ENCODE results near the gene UBE3C. TPM values are rescaled to one million over a fixed set of nuclear protein-coding genes. Genes with fewer than 3 reads are reported as not detected.

UBE3C gene
- total RNA-seq, 5 donors from 2014 or later (not counting 1 experiment from before 2014, with no cell fraction given) = 50.1 to 56.8 (median 55.1) TPM

DNA sequence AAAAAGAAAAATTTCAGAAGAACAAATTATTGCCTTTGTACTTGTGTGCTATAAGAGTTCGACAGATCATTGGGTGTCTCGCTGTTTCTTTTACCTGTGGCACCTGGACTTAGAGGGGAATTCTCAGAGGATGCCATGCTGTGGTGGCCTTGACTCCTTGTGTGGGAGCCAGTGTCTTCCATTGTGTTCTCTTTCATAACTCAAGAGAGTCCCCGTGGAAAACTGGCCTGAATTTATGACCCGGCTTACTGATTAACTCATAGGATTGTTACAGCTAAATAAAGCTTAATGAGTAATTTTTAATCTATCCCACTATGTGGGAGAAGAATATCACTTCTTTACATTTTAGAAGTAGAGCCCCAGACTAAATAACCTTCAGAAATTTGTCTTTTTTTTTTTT is 54.5 kb downstream of the UBE3C start:
- H3K4me3 Mint-ChIP-seq = no peak overlapping the region
- Histone ChIP-seq H3K4me1 (ENCODE audit: control insufficient read depth in 1 of 2, extremely low read depth in 1 of 2, insufficient read depth in 2 of 2, low read length in 2 of 2) (no peaks in the 10 kb centered on the region), H3K36me3 (ENCODE audit: control insufficient read depth in 2 of 2, extremely low read depth in 1 of 2, insufficient read depth in 1 of 2, low read length in 1 of 2) (peaks cover 8 to 65% of the 10 kb centered on the region in 2 donors), H3K27me3 (replicated peaks in 1 of 2; ENCODE audit: control insufficient read depth in 2 of 2, extremely low read depth in 1 of 2, insufficient read depth in 2 of 2, low read length in 1 of 2) (no peaks in the 10 kb centered on the region), H3K4me3 (ENCODE audit: control insufficient read depth in 1 of 2, extremely low read depth in 1 of 2, low read length in 1 of 2) (no peak overlapping the region), H3K9me3 (no peaks in the 10 kb centered on the region), H3K27ac (ENCODE audit: low read length) (no peak overlapping the region)
- no peaks in the 10 kb centered on the region for H3K27me3 Mint-ChIP-seq
- no peaks in the 10 kb centered on the region for H3K9me3 Mint-ChIP-seq
- DNase-seq = no peak
- H3K36me3 Mint-ChIP-seq = peaks cover 54% of the 10 kb centered on the region
- no peaks in the 10 kb centered on the region for H3K4me1 Mint-ChIP-seq
- ChIA-PET CTCF (no interaction called here), POLR2A (no interaction called here)
- ATAC-seq (replicated peaks in 1 of 4) = no peak
- no CpG with 5 or more reads among the region's 4 CpGs for whole genome bisulfite sequencing (ENCODE audit: insufficient coverage)
- no peak overlapping the region for H3K27ac Mint-ChIP-seq

DNA sequence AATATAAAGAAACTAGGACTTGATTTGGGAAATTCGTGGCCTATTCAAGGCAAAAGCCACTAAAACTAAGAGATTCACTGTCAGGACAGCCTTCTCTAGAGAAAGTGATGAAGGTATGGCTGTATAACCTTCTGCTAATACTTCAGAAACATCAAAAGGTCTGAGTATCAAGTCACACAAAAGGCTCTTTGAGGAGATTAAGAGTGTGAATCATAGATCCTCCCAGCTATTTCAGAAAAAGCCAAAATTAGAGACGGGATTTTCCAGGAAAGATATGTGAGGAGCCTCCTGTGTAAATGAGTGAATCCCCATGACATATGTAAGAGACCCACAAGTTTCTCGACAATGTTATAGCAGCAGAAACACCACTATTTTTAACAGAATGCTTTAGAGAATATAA is 56.2 kb downstream of the UBE3C start:
- Mint-ChIP-seq H3K27me3 (no peaks in the 10 kb centered on the region), H3K36me3 (peaks cover 49% of the 10 kb centered on the region), H3K4me1 (no peaks in the 10 kb centered on the region), H3K9me3 (no peaks in the 10 kb centered on the region), H3K4me3 (no peak overlapping the region), H3K27ac (no peak overlapping the region)
- ChIA-PET CTCF (no interaction called here), POLR2A (no interaction called here)
- Histone ChIP-seq H3K9me3 (no peaks in the 10 kb centered on the region), H3K36me3 (ENCODE audit: control insufficient read depth in 2 of 2, extremely low read depth in 1 of 2, insufficient read depth in 1 of 2, low read length in 1 of 2) (peaks cover 1 to 51% of the 10 kb centered on the region in 2 donors), H3K4me1 (ENCODE audit: control insufficient read depth in 1 of 2, extremely low read depth in 1 of 2, insufficient read depth in 2 of 2, low read length in 2 of 2) (no peaks in the 10 kb centered on the region), H3K4me3 (ENCODE audit: control insufficient read depth in 1 of 2, extremely low read depth in 1 of 2, low read length in 1 of 2) (no peak overlapping the region), H3K27ac (ENCODE audit: low read length) (no peak overlapping the region), H3K27me3 (replicated peaks in 1 of 2; ENCODE audit: control insufficient read depth in 2 of 2, extremely low read depth in 1 of 2, insufficient read depth in 2 of 2, low read length in 1 of 2) (no peaks in the 10 kb centered on the region)
- DNase-seq (no peak), ATAC-seq (replicated peaks in 1 of 4) (no peak)
- no CpG with 5 or more reads among the region's 3 CpGs for WGBS (ENCODE audit: insufficient coverage)

DNA sequence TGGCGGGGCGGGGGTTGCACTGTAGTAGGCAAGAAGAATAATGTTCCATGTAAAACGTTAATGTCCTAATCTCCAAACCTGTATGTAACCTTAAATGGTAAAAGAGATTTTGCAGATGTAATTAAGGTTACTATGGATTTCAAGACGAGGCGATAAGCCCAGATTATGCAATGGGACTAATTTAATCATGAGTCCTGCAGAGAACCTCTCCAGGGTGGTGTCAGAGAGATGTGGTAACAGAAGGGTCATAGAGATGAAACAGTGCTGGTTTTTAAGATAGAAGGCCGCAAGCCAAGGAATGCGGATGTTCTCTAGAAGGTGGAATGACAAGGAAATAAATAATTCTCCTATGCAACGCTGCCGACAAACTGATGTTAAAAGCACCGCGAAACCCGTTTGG is 57.1 kb downstream of the UBE3C start:
- Mint-ChIP-seq H3K27me3 (no peaks in the 10 kb centered on the region), H3K36me3 (peaks cover 40% of the 10 kb centered on the region), H3K27ac (no peak overlapping the region), H3K9me3 (no peaks in the 10 kb centered on the region), H3K4me1 (no peaks in the 10 kb centered on the region), H3K4me3 (no peak overlapping the region)
- no peak overlapping the region for H3K4me3 ChIP-seq (ENCODE audit: control insufficient read depth in 1 of 2, extremely low read depth in 1 of 2, low read length in 1 of 2)
- no peaks in the 10 kb centered on the region for H3K9me3 ChIP-seq
- ChIA-PET CTCF (no interaction called here), POLR2A (no interaction called here)
- H3K36me3 ChIP-seq (ENCODE audit: control insufficient read depth in 2 of 2, extremely low read depth in 1 of 2, insufficient read depth in 1 of 2, low read length in 1 of 2) = peaks cover 0 to 41% of the 10 kb centered on the region in 2 donors
- no peak for DNase-seq
- 96% methylated on average over 4 of the region's 12 CpGs for WGBS (ENCODE audit: insufficient coverage)
- no peaks in the 10 kb centered on the region for H3K4me1 ChIP-seq (ENCODE audit: control insufficient read depth in 1 of 2, extremely low read depth in 1 of 2, insufficient read depth in 2 of 2, low read length in 2 of 2)
- no peak overlapping the region for H3K27ac ChIP-seq (ENCODE audit: low read length)
- no peak for ATAC-seq (replicated peaks in 1 of 4)
- H3K27me3 ChIP-seq (replicated peaks in 1 of 2; ENCODE audit: control insufficient read depth in 2 of 2, extremely low read depth in 1 of 2, insufficient read depth in 2 of 2, low read length in 1 of 2) = no peaks in the 10 kb centered on the region

DNA sequence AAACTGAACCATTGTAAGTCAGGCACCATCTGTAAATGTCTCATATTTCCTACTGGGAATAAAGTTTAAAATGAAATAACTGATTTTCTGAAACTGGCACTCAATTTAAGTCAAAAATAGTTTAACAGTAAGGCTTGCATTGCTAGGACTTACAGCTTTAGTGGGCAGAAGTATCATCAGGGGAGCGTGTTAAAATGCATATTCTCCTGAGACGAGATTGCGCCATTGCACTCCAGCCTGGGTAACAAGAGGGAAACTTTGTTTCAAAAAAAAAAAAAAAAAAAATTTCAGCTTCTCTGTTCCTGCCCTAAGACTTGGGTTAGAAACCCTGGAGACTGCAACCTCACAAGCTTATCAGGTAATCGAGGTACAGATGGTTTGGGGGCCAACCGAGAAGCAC is 65.4 kb downstream of the UBE3C start:
- peaks cover 0 to 2% (median 0%) of the 10 kb centered on the region in 3 donors for H3K4me1 Mint-ChIP-seq
- 93% methylated on average over 3 of the region's 5 CpGs for WGBS (ENCODE audit: insufficient coverage)
- no peak for ATAC-seq (replicated peaks in 1 of 4)
- Histone ChIP-seq H3K9me3 (no peaks in the 10 kb centered on the region), H3K27me3 (replicated peaks in 1 of 2; ENCODE audit: control insufficient read depth in 2 of 2, extremely low read depth in 1 of 2, insufficient read depth in 2 of 2, low read length in 1 of 2) (no peaks in the 10 kb centered on the region), H3K36me3 (ENCODE audit: control insufficient read depth in 2 of 2, extremely low read depth in 1 of 2, insufficient read depth in 1 of 2, low read length in 1 of 2) (peaks cover 7 to 54% of the 10 kb centered on the region in 2 donors), H3K4me1 (ENCODE audit: control insufficient read depth in 1 of 2, extremely low read depth in 1 of 2, insufficient read depth in 2 of 2, low read length in 2 of 2) (no peaks in the 10 kb centered on the region), H3K27ac (ENCODE audit: low read length) (no peak overlapping the region), H3K4me3 (ENCODE audit: control insufficient read depth in 1 of 2, extremely low read depth in 1 of 2, low read length in 1 of 2) (no peak overlapping the region)
- H3K27me3 Mint-ChIP-seq = no peaks in the 10 kb centered on the region
- peaks cover 36% of the 10 kb centered on the region for H3K36me3 Mint-ChIP-seq
- no peak for DNase-seq
- H3K4me3 Mint-ChIP-seq = no peak overlapping the region
- no peaks in the 10 kb centered on the region for H3K9me3 Mint-ChIP-seq
- POLR2A ChIA-PET = no interaction called here
- H3K27ac Mint-ChIP-seq = no peak overlapping the region
- CTCF ChIA-PET = interaction anchor here in 1 of 2 donors (0.7 kb wide), 1 partner anchor 22 kb away, joined by 6 read pairs; no protein-coding TSS in a partner anchor

DNA sequence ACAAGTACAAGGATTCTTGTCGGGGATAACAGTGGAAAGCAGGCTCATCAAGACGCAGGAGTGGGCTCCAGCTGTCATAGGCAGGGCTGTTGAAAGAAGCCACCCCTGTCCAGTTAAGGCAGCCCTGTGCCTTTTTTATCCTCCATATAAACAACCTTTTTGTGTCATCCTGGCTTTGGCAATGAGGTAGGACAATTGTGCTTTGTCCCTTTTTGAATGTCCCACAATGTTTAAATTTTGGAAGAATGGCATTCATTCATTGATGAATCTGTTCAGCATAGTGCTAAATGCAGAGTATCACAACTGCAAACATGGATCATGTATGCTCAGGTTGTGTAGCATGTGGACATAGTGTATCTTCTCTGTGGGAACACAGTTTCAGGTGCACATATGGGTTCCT is 66.7 kb downstream of the UBE3C start:
- peaks cover 0 to 2% (median 0%) of the 10 kb centered on the region in 3 donors for H3K4me1 Mint-ChIP-seq
- Histone ChIP-seq H3K4me1 (ENCODE audit: control insufficient read depth in 1 of 2, extremely low read depth in 1 of 2, insufficient read depth in 2 of 2, low read length in 2 of 2) (no peaks in the 10 kb centered on the region), H3K36me3 (ENCODE audit: control insufficient read depth in 2 of 2, extremely low read depth in 1 of 2, insufficient read depth in 1 of 2, low read length in 1 of 2) (peaks cover 7 to 60% of the 10 kb centered on the region in 2 donors), H3K27ac (ENCODE audit: low read length) (no peak overlapping the region), H3K9me3 (no peaks in the 10 kb centered on the region), H3K4me3 (ENCODE audit: control insufficient read depth in 1 of 2, extremely low read depth in 1 of 2, low read length in 1 of 2) (no peak overlapping the region), H3K27me3 (replicated peaks in 1 of 2; ENCODE audit: control insufficient read depth in 2 of 2, extremely low read depth in 1 of 2, insufficient read depth in 2 of 2, low read length in 1 of 2) (no peaks in the 10 kb centered on the region)
- H3K36me3 Mint-ChIP-seq = peaks cover 41% of the 10 kb centered on the region
- 92% methylated on average over 2 of the region's 2 CpGs for WGBS (ENCODE audit: insufficient coverage)
- H3K27ac Mint-ChIP-seq = no peak overlapping the region
- POLR2A ChIA-PET = no interaction called here
- no peaks in the 10 kb centered on the region for H3K27me3 Mint-ChIP-seq
- CTCF ChIA-PET = no interaction called here
- ATAC-seq (replicated peaks in 1 of 4) = no peak
- no peak for DNase-seq
- no peaks in the 10 kb centered on the region for H3K9me3 Mint-ChIP-seq
- no peak overlapping the region for H3K4me3 Mint-ChIP-seq

DNA sequence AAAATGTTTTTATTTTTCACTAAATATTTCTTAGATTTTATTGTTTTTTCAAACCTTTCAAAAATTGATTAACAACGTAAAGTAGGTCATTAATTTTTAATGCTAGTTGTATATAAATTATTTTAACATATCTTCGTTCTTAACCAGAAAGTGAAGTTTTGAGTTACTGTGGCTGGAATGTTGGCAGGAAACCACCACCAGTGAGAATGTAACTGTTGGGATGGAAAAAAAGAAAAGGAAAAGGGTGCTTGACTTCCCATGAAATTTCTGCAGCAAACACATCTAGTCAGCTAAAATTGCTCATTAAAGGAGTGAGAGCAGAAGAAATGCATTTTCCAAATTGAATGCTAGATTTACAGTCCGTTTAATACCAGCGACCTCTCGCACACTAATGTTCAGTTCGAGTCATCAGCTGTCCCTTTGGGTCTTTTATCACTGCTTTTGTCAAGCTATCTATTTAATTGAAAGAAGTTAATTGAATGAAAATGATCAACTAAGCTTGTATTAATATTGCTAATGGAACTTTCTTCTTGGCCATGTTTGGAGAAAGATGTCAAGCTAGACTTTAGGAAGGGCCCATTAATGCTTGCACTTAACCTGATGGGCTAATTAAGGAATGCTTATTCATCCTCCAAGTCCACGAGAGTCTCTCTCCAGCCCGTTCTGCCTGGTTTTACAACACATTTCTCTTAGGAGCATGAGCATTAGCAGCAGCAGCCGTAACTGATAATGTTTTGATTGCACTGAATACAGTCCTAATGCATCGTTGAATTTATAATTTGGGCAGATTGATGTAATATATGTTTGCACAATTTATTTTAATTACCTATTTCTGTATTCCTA is 70.1 kb downstream of the UBE3C start:
- H3K27me3 ChIP-seq (replicated peaks in 1 of 2; ENCODE audit: control insufficient read depth in 2 of 2, extremely low read depth in 1 of 2, insufficient read depth in 2 of 2, low read length in 1 of 2) = no peaks in the 10 kb centered on the region
- DNase-seq (no peak), ATAC-seq (replicated peaks in 1 of 4) (no peak)
- Mint-ChIP-seq H3K4me1 (peaks cover 0 to 2% (median 0%) of the 10 kb centered on the region in 3 donors), H3K27me3 (no peaks in the 10 kb centered on the region), H3K9me3 (no peaks in the 10 kb centered on the region), H3K36me3 (peaks cover 46% of the 10 kb centered on the region), H3K27ac (no peak overlapping the region), H3K4me3 (no peak overlapping the region)
- no peak overlapping the region for H3K27ac ChIP-seq (ENCODE audit: low read length)
- CTCF ChIA-PET = no interaction called here
- 96% methylated on average over 4 of the region's 10 CpGs for WGBS (ENCODE audit: insufficient coverage)
- POLR2A ChIA-PET = no interaction called here
- no peaks in the 10 kb centered on the region for H3K9me3 ChIP-seq
- H3K4me3 ChIP-seq (ENCODE audit: control insufficient read depth in 1 of 2, extremely low read depth in 1 of 2, low read length in 1 of 2) = no peak overlapping the region
- H3K36me3 ChIP-seq (ENCODE audit: control insufficient read depth in 2 of 2, extremely low read depth in 1 of 2, insufficient read depth in 1 of 2, low read length in 1 of 2) = peaks cover 7 to 61% of the 10 kb centered on the region in 2 donors
- H3K4me1 ChIP-seq (ENCODE audit: control insufficient read depth in 1 of 2, extremely low read depth in 1 of 2, insufficient read depth in 2 of 2, low read length in 2 of 2) = no peaks in the 10 kb centered on the region

Data from T-cell (primary cell).